H1 (cell line): ENCODE data around the gene CSDE1. TPM values are rescaled to one million over a fixed set of nuclear protein-coding genes. Genes with fewer than 3 reads are reported as not detected.

ENCODE experiments used
- CTCF ChIA-PET: fragments of 300-600 bp; sonication (Branson Sonifier 250); formaldehyde crosslinking; loops from one replicate; lab custom pipeline; 2021; ENCODE audit not compliant: partially characterized antibody; lab: Charles Lee
- POLR2A ChIA-PET: fragments of 300-600 bp; sonication (Branson Sonifier 250); formaldehyde crosslinking; loops from one replicate; lab custom pipeline; 2021; ENCODE audit warnings: inconsistent platforms; ENCODE audit not compliant: partially characterized antibody; lab: Charles Lee
- DNase-seq, 2 experiments: peaks; one replicate each; pipeline versions ENCODE4 v3.0.0 to v3.0.0-alpha.2; 2010 to 2022; ENCODE audit warnings: low spot score in 2 of 2, low read depth in 1 of 2, mixed read lengths in 1 of 2
- FAIRE-seq: peaks from 2 replicates; lab custom pipeline; 2011; peaks lifted over from hg19 to GRCh38; lab: Jason Lieb, UNC
- H2AFZ ChIP-seq: 2 replicates; pipeline ENCODE4 v1.8.1; 2012; ENCODE audit warnings: low read length, inconsistent platforms
- H2AK5ac ChIP-seq: 2 replicates; pipeline ENCODE4 v1.6.1; 2013; ENCODE audit warnings: low read depth, low read length
- H2BK120ac ChIP-seq: replicated peaks from 2 replicates; pipeline ENCODE3; 2013; ENCODE audit warnings: low read depth, low read length, inconsistent platforms
- H2BK12ac ChIP-seq: 2 replicates; pipeline ENCODE4 v1.6.1; 2013; ENCODE audit warnings: low read depth, low read length
- H2BK15ac ChIP-seq: 2 replicates; pipeline ENCODE4 v1.6.1; 2013; ENCODE audit warnings: low read length
- H2BK20ac ChIP-seq: 2 replicates; pipeline ENCODE4 v1.6.1; 2013; ENCODE audit warnings: low read length
- H2BK5ac ChIP-seq: 2 replicates; pipeline ENCODE4 v1.6.1; 2013; ENCODE audit warnings: low read depth, low read length
- H3K14ac ChIP-seq: 2 replicates; pipeline ENCODE4 v1.6.1; 2013; ENCODE audit warnings: inconsistent platforms; ENCODE audit not compliant: insufficient read length
- H3K18ac ChIP-seq: 2 replicates; pipeline ENCODE4 v1.6.1; 2013; ENCODE audit warnings: low read length; ENCODE audit errors: extremely low read depth
- H3K23ac ChIP-seq: 2 replicates; pipeline ENCODE4 v1.6.1; 2013; ENCODE audit warnings: inconsistent platforms; ENCODE audit not compliant: insufficient read length
- H3K23me2 ChIP-seq: 2 replicates; pipeline ENCODE4 v1.6.1; 2013; ENCODE audit warnings: low read depth, low read length
- H3K27ac ChIP-seq: 2 replicates; pipeline ENCODE4 v1.6.1; 2011; ENCODE audit warnings: low read depth, low read length, inconsistent platforms
- H3K27me3 ChIP-seq, 4 experiments: replicated peaks in 1 of 4; 1 replicate in 1 of 4; 2 replicates in 3 of 4; pipeline versions ENCODE4 v1.6.1 to v1.8.1; 2011 to 2013; ENCODE audit warnings: low read length in 3 of 4, mild to moderate bottlenecking in 3 of 4, inconsistent platforms in 2 of 4, mixed read lengths in 2 of 4, moderate library complexity in 1 of 4; ENCODE audit not compliant: control insufficient read depth in 3 of 4, insufficient read depth in 3 of 4; ENCODE audit errors: extremely low read depth in 1 of 4
- H3K36me3 ChIP-seq, 4 experiments: 2 replicates each; pipeline versions ENCODE4 v1.6.1 to v1.8.1; 2011 to 2013; ENCODE audit warnings: mild to moderate bottlenecking in 4 of 4, low read length in 3 of 4, moderate library complexity in 2 of 4, control low read depth in 1 of 4, inconsistent platforms in 1 of 4; ENCODE audit not compliant: insufficient read depth in 4 of 4, control insufficient read depth in 2 of 4
- H3K4ac ChIP-seq: replicated peaks from 2 replicates; pipeline ENCODE3; 2013; ENCODE audit warnings: low read length, low read depth, mixed read lengths, inconsistent platforms; ENCODE audit not compliant: insufficient read length
- H3K4me1 ChIP-seq, 4 experiments: replicated peaks in 1 of 4; 1 replicate in 1 of 4; 2 replicates in 3 of 4; pipeline versions ENCODE4 v1.6.1 to v1.8.1; 2011 to 2013; ENCODE audit warnings: low read length in 3 of 4, inconsistent platforms in 2 of 4, mixed read lengths in 1 of 4; ENCODE audit not compliant: insufficient read depth in 4 of 4, control insufficient read depth in 3 of 4
- H3K4me2 ChIP-seq, 2 experiments: 2 replicates each; pipeline versions ENCODE4 v1.6.1 to v1.8.1; 2011 to 2013; ENCODE audit warnings: low read depth in 2 of 2, low read length in 2 of 2, control low read depth in 1 of 2, inconsistent platforms in 1 of 2, mild to moderate bottlenecking in 1 of 2; ENCODE audit not compliant: insufficient read depth in 1 of 2
- H3K4me3 ChIP-seq, 4 experiments: fragments of 200-600, 300-600 bp in 1 of 4; sonication (generic), shearing (Covaris generic), sonication (Bioruptor Twin) in 1 of 4; 2 replicates each; pipeline versions ENCODE4 v1.5.1 to v1.8.1; 2011 to 2016; ENCODE audit warnings: low read length in 4 of 4, low read depth in 3 of 4, control low read depth in 2 of 4, inconsistent platforms in 2 of 4, mild to moderate bottlenecking in 2 of 4, mixed read lengths in 1 of 4, moderate library complexity in 1 of 4; ENCODE audit not compliant: insufficient read depth in 2 of 4; ENCODE audit errors: extremely low read depth in 1 of 4
- H3K56ac ChIP-seq: replicated peaks from 2 replicates; pipeline ENCODE3; 2013; ENCODE audit warnings: low read depth, mild to moderate bottlenecking, mixed read lengths, low read length, inconsistent platforms; ENCODE audit not compliant: insufficient read length
- H3K79me1 ChIP-seq: 2 replicates; pipeline ENCODE4 v1.6.1; 2013; ENCODE audit warnings: low read depth, low read length, control low read depth
- H3K79me2 ChIP-seq, 2 experiments: 2 replicates each; pipeline versions ENCODE4 v1.6.1 to v1.8.1; 2012 to 2013; ENCODE audit warnings: low read length in 2 of 2, mild to moderate bottlenecking in 2 of 2, inconsistent platforms in 1 of 2; ENCODE audit not compliant: insufficient read depth in 2 of 2, control insufficient read depth in 1 of 2
- H3K9ac ChIP-seq, 4 experiments: replicated peaks in 1 of 4; 1 replicate in 1 of 4; 2 replicates in 3 of 4; pipeline versions ENCODE4 v1.6.1 to v1.8.1; 2011 to 2013; ENCODE audit warnings: low read depth in 3 of 4, low read length in 3 of 4, control low read depth in 2 of 4, mild to moderate bottlenecking in 2 of 4, moderate library complexity in 2 of 4, inconsistent platforms in 1 of 4; ENCODE audit errors: extremely low read depth in 1 of 4
- H3K9me3 ChIP-seq, 2 experiments: 2 replicates each; pipeline versions ENCODE4 v1.6.1 to v1.8.1; 2012 to 2013; ENCODE audit warnings: mild to moderate bottlenecking in 2 of 2, moderate library complexity in 2 of 2, control low read depth in 1 of 2, inconsistent platforms in 1 of 2, low read depth in 1 of 2, low read length in 1 of 2, mixed read lengths in 1 of 2; ENCODE audit not compliant: insufficient read depth in 2 of 2
- H4K20me1 ChIP-seq, 2 experiments: replicated peaks in 1 of 2; 2 replicates each; pipeline versions ENCODE3 to v1.8.1; 2011 to 2013; ENCODE audit warnings: inconsistent platforms in 2 of 2, low read length in 2 of 2, mild to moderate bottlenecking in 1 of 2; ENCODE audit not compliant: insufficient read depth in 2 of 2, control insufficient read depth in 1 of 2
- H4K5ac ChIP-seq: 2 replicates; pipeline ENCODE4 v1.6.1; 2013; ENCODE audit warnings: low read length, low read depth, mixed read lengths, inconsistent platforms; ENCODE audit not compliant: insufficient read length
- H4K8ac ChIP-seq: 2 replicates; pipeline ENCODE4 v1.8.0; 2013; ENCODE audit warnings: mild to moderate bottlenecking, moderate library complexity, low read length, inconsistent platforms; ENCODE audit not compliant: insufficient read depth; ENCODE audit errors: extremely low read depth
- H4K91ac ChIP-seq: replicated peaks from 2 replicates; pipeline ENCODE3; 2013; ENCODE audit warnings: low read length, mixed read lengths, inconsistent platforms; ENCODE audit not compliant: insufficient read length
- BACH1 ChIP-seq: IDR thresholded peaks from 2 replicates; pipeline ENCODE4 v1.6.1; 2012; ENCODE audit warnings: low read length, improper control_type of control experiment
- NANOG ChIP-seq: IDR thresholded peaks from 2 replicates; pipeline ENCODE4 v1.6.1; 2011; ENCODE audit warnings: low read length, low read depth, mild to moderate bottlenecking, inconsistent platforms; ENCODE audit not compliant: insufficient read depth, poor library complexity, severe bottlenecking
- WGBS, 2 experiments: shearing (Covaris generic) in 1 of 2; methylation state at CpG; one replicate each; pipeline versions ENCODE4 v1.1.6 to v1.1.7; 2013 to 2015; ENCODE audit warnings: low lambda C conversion rate in 2 of 2, mixed read lengths in 2 of 2, inconsistent platforms in 1 of 2, low coverage in 1 of 2, missing lambda C conversion rate in 1 of 2; ENCODE audit not compliant: insufficient replicate concordance in 2 of 2, insufficient coverage in 1 of 2, insufficient read length in 1 of 2; ENCODE audit errors: extremely low coverage in 1 of 2, missing lambda C conversion rate in 1 of 2; 5-methylcytosine and 5-hydroxymethylcytosine counted together
- polyA plus RNA-seq, 7 experiments: library from polyadenylated mRNA; depleted of rRNA in 3 of 7; stranded (reverse) in 5 of 7; unstranded in 2 of 7; fragments of >200 nt in 5 of 7; fragments of 200-250 nt in 2 of 7; gene quantifications; 1 replicate in 5 of 7; 2 replicates in 1 of 7; 4 replicates in 1 of 7; pipeline versions ENCODE4 v1.2.1 to v1.2.3, GENCODE V29; 2011 to 2013; ENCODE audit warnings: missing spikeins in 2 of 7, mixed read lengths in 2 of 7
- total RNA-seq: library from RNA; stranded (reverse); fragmentation: NEBNext Ultra II Directional; extraction: Animal tissue kit (Norgen Biotek cat#: 25700); gene quantifications from 2 replicates; pipeline ENCODE4 v1.2.1, GENCODE V29; 2021

CSDE1 gene
- total and polyA plus RNA-seq, 2 of the 8 experiments (the other 6 are each of a cell fraction or from before 2014, with no cell fraction given) = 149 to 635 TPM

DNA sequence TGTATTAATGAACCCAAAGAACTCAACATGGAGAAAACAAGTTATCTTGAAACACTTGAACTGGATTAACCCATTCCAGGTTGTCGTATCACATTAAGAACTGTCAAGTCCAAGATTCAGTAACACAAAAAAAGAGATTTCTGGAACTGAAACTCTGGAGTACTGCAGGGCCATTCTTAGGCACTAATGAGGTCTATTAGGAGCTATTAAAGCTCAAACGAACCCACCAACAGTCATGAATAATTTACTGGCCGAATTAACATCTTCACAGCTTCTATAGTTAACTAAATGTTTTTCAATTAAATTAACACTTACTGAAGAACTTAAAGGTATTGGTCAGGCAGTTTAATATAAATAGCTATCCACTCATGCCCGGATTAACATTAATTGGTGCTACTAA, 4.6 kb downstream of the CSDE1 start:
- 64% methylated on average over 4 of the region's 4 CpGs; no CpG with 5 or more reads in 1 of the 2 experiments for WGBS, 2 experiments
- Histone ChIP-seq H2AFZ (no peak overlapping the region), H2BK12ac (no peak overlapping the region), H4K20me1 (peaks cover 35 to 40% of the 10 kb centered on the region in 2 experiments), H4K91ac (no peak overlapping the region), H4K8ac (no peak overlapping the region), H2AK5ac (no peak overlapping the region), H3K27ac (no peak overlapping the region), H3K23ac (no peak overlapping the region), H3K4me3 (peak overlapping the region in 1 of 4 experiments; percentile 18; a peak in 1 of 8 replicates), H2BK120ac (no peak overlapping the region), H3K9ac (no peak overlapping the region), H3K27me3 (no peaks in the 10 kb centered on the region), H3K18ac (no peak overlapping the region), H3K56ac (no peak overlapping the region), H3K79me1 (peaks cover 4% of the 10 kb centered on the region), H3K23me2 (no peaks in the 10 kb centered on the region), H3K14ac (no peak overlapping the region), H3K4ac (no peak overlapping the region), H2BK20ac (no peak overlapping the region), H3K4me1 (peaks cover 0 to 12% (median 3%) of the 10 kb centered on the region in 4 experiments; a peak in 2 of 7 replicates), H3K4me2 (peak overlapping the region in 1 of 2 experiments; percentile 39; a peak in 3 of 4 replicates), H2BK15ac (no peak overlapping the region), H3K79me2 (peaks cover 69 to 91% of the 10 kb centered on the region in 2 experiments), H3K36me3 (peaks cover 2 to 38% (median 22%) of the 10 kb centered on the region in 4 experiments; a peak in 7 of 8 replicates), H3K9me3 (no peaks in the 10 kb centered on the region), H2BK5ac (no peak overlapping the region), H4K5ac (no peak overlapping the region)
- CTCF ChIA-PET = interaction anchor here (1.7 kb wide), 1 partner anchor 8 kb away, joined by 4 read pairs; no protein-coding TSS in a partner anchor
- TF ChIP-seq BACH1 (no peak), NANOG (peak; percentile 54)
- no peak for FAIRE-seq
- POLR2A ChIA-PET = interaction anchor here (0.6 to 6.0 kb wide), 11 partner anchors 10 to 328 kb away, joined by 3 to 68 read pairs (median 4); partner anchors contain the start of gene NRAS
- DNase-seq = no peak
